ENCODE measurements around the gene IL9.

DNA sequence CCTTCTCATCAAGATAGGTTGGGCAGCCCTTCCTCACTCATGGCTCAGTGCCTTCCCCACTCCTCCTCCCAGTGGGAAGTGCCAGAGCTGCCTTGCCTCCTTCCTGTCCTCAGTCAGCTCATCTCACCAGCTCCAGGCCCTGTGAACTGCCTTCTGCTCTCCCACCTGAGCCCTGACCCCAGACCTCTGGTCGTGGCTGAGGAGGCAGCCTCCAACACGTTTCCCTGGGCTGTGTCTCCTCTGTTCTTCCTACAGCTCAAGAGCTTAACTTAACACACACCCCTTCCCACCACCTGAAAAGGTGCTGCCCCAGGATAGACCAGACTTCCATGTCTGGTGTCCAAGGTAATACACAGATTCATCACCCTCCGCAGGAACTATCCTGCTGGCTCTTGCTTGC lies 21.2 kb downstream of the IL9 start:
- TF ChIP-seq, protein P1, sequence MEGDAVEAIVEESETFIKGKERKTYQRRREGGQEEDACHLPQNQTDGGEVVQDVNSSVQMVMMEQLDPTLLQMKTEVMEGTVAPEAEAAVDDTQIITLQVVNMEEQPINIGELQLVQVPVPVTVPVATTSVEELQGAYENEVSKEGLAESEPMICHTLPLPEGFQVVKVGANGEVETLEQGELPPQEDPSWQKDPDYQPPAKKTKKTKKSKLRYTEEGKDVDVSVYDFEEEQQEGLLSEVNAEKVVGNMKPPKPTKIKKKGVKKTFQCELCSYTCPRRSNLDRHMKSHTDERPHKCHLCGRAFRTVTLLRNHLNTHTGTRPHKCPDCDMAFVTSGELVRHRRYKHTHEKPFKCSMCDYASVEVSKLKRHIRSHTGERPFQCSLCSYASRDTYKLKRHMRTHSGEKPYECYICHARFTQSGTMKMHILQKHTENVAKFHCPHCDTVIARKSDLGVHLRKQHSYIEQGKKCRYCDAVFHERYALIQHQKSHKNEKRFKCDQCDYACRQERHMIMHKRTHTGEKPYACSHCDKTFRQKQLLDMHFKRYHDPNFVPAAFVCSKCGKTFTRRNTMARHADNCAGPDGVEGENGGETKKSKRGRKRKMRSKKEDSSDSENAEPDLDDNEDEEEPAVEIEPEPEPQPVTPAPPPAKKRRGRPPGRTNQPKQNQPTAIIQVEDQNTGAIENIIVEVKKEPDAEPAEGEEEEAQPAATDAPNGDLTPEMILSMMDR (conservative IDR thresholded peaks at IDR 0.05 in 1 of 2, IDR thresholded peaks at IDR 0.05 in 1 of 2; ENCODE audit: low read depth in 1 of 2, low read length in 2 of 2), result no peak
- TF ChIP-seq EZH2 (IDR thresholded peaks at IDR 0.05; ENCODE audit: low read length, missing control alignments), result no peak

Measured in fibroblast of lung (primary cell).